Smooth muscle cell (in vitro differentiated cells): Measurements from ENCODE around the gene MYCBP2. TPM values are rescaled to one million over a fixed set of nuclear protein-coding genes. Genes with fewer than 3 reads are reported as not detected.

Source experiments
- DNase-seq: peaks from one replicate; lab custom pipeline; 2025; ENCODE audit not compliant: unreplicated experiment; lab: John Stamatoyannopoulos, UW
- H2AFZ ChIP-seq: fragments of 200-600 bp; sonication (generic); 2 replicates; pipeline ENCODE4 v1.6.0; 2016; ENCODE audit warnings: antibody characterized with exemption, low read depth, mild to moderate bottlenecking
- H3F3A ChIP-seq: fragments of 200-600 bp; sonication (generic); 2 replicates; pipeline ENCODE4 v1.6.0; 2017; ENCODE audit warnings: antibody characterized with exemption, low read depth
- H3K27ac ChIP-seq: fragments of 200-600 bp; sonication (generic); 2 replicates; pipeline ENCODE4 v1.5.1; 2016; ENCODE audit warnings: low read depth, mild to moderate bottlenecking
- H3K27me3 ChIP-seq: fragments of 200-600 bp; sonication (generic); 2 replicates; pipeline ENCODE4 v1.6.1; 2016; ENCODE audit warnings: low read depth, mild to moderate bottlenecking
- H3K36me3 ChIP-seq: fragments of 200-600 bp; sonication (generic); 2 replicates; pipeline ENCODE4 v1.5.1; 2016; ENCODE audit warnings: low read depth
- H3K4me1 ChIP-seq: fragments of 200-600 bp; sonication (generic); 2 replicates; pipeline ENCODE4 v1.5.1; 2016; ENCODE audit warnings: low read depth
- H3K4me2 ChIP-seq: fragments of 200-600 bp; sonication (generic); 2 replicates; pipeline ENCODE4 v1.6.0; 2016; ENCODE audit warnings: mild to moderate bottlenecking
- H3K4me3 ChIP-seq: fragments of 200-600 bp; sonication (generic); 2 replicates; pipeline ENCODE4 v1.5.1; 2016; ENCODE audit warnings: mild to moderate bottlenecking
- H3K79me2 ChIP-seq: fragments of 200-600 bp; sonication (generic); 2 replicates; pipeline ENCODE4 v1.6.0; 2016; ENCODE audit warnings: low read depth, mild to moderate bottlenecking
- H3K9ac ChIP-seq: fragments of 200-600 bp; sonication (generic); 2 replicates; pipeline ENCODE4 v1.6.0; 2016; ENCODE audit warnings: low read depth
- H3K9me3 ChIP-seq: fragments of 200-600 bp; sonication (generic); replicated peaks from 2 replicates; pipeline ENCODE4 v1.5.1; 2016; ENCODE audit warnings: low read depth
- H4K20me1 ChIP-seq: fragments of 200-600 bp; sonication (generic); 2 replicates; pipeline ENCODE4 v1.6.0; 2016; ENCODE audit warnings: low read depth
- WGBS: methylation state at CpG from one replicate; pipeline ENCODE4 v1.1.7; 2016; ENCODE audit warnings: low lambda C conversion rate; 5-methylcytosine and 5-hydroxymethylcytosine counted together
- polyA plus RNA-seq: library from polyadenylated mRNA; unstranded; fragments of >200 nt; fragmentation: Nextera tagmentation; extraction: Ambion mirVana; gene quantifications from 2 replicates; pipeline ENCODE4 v1.2.1, GENCODE V29; 2016
- total RNA-seq: library from RNA; depleted of rRNA; stranded (reverse); fragments of >200 nt; gene quantifications from 2 replicates; pipeline ENCODE4 v1.2.3, GENCODE V29; 2014
- TF ChIP-seq, protein P1 (sequence below): fragments of 200-600 bp; sonication (generic); IDR thresholded peaks from 2 replicates; pipeline ENCODE4 v1.5.1; 2017; ENCODE audit warnings: borderline replicate concordance, mild to moderate bottlenecking, antibody characterized with exemption; ENCODE audit not compliant: insufficient read depth, poor library complexity, severe bottlenecking

Gene MYCBP2
- total and polyA plus RNA-seq, 2 experiments from 2014 or later, result 20.1 to 61.0 TPM

GRCh38 chr13:77040076-77040475 is 286.8 kb downstream of the MYCBP2 start:
- DNase-seq, result no peak
- H3K36me3 ChIP-seq, result no peaks in the 10 kb centered on the region
- peaks cover 8% of the 10 kb centered on the region for H3F3A ChIP-seq
- WGBS, result 97% methylated on average over 7 of the region's 7 CpGs
- H3K4me2 ChIP-seq, result no peak overlapping the region
- H3K79me2 ChIP-seq, result no peaks in the 10 kb centered on the region
- H3K27me3 ChIP-seq, result no peaks in the 10 kb centered on the region
- H2AFZ ChIP-seq, result no peak overlapping the region
- no peaks in the 10 kb centered on the region for H4K20me1 ChIP-seq
- TF ChIP-seq, protein P1, sequence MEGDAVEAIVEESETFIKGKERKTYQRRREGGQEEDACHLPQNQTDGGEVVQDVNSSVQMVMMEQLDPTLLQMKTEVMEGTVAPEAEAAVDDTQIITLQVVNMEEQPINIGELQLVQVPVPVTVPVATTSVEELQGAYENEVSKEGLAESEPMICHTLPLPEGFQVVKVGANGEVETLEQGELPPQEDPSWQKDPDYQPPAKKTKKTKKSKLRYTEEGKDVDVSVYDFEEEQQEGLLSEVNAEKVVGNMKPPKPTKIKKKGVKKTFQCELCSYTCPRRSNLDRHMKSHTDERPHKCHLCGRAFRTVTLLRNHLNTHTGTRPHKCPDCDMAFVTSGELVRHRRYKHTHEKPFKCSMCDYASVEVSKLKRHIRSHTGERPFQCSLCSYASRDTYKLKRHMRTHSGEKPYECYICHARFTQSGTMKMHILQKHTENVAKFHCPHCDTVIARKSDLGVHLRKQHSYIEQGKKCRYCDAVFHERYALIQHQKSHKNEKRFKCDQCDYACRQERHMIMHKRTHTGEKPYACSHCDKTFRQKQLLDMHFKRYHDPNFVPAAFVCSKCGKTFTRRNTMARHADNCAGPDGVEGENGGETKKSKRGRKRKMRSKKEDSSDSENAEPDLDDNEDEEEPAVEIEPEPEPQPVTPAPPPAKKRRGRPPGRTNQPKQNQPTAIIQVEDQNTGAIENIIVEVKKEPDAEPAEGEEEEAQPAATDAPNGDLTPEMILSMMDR, result no peak
- no peak overlapping the region for H3K9ac ChIP-seq
- H3K4me3 ChIP-seq, result no peak overlapping the region
- H3K9me3 ChIP-seq, result no peaks in the 10 kb centered on the region
- no peak overlapping the region for H3K27ac ChIP-seq
- H3K4me1 ChIP-seq, result no peaks in the 10 kb centered on the region

- H3K4me1 ChIP-seq, result no peaks in the 10 kb centered on the region
- H3K4me2 ChIP-seq, result no peak overlapping the region
- H3K9me3 ChIP-seq, result no peaks in the 10 kb centered on the region
- 62% methylated on average over 5 of the region's 5 CpGs for WGBS
- H4K20me1 ChIP-seq, result no peaks in the 10 kb centered on the region
- no peak overlapping the region for H3K27ac ChIP-seq
- H3K36me3 ChIP-seq, result no peaks in the 10 kb centered on the region
- H2AFZ ChIP-seq, result no peak overlapping the region
- H3K4me3 ChIP-seq, result no peak overlapping the region
- no peak for DNase-seq
- TF ChIP-seq, protein P1, result no peak
- H3K9ac ChIP-seq, result no peak overlapping the region
- H3K79me2 ChIP-seq, result no peaks in the 10 kb centered on the region
- H3K27me3 ChIP-seq, result no peaks in the 10 kb centered on the region
- peaks cover 8% of the 10 kb centered on the region for H3F3A ChIP-seq
Observed at GRCh38 chr13:77038907-77039480, 287.9 kb downstream of the MYCBP2 start.

DNA sequence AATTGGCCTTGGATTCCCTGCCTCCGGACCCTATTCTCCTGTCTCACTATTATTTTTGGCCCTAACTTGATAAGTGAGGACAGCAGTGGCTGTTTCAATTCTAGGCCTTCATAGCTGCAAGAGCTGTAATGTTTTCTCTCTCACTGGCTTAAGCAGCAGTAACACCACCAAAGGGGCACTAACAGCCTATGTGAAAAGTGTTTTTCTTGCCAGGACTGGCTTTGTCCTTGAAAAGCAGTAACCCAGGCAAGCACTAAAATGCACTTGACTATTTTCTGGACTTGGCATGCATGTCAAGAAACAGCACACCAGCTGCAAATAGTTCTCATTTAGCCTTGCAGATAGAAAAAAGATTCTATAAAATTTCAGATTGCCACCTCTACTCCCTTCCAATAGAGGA is 290.6 kb downstream of the MYCBP2 start:
- Histone ChIP-seq H3K79me2 (no peaks in the 10 kb centered on the region), H4K20me1 (no peaks in the 10 kb centered on the region), H2AFZ (no peak overlapping the region), H3K9ac (no peak overlapping the region), H3K4me2 (no peak overlapping the region), H3K4me1 (no peaks in the 10 kb centered on the region), H3K9me3 (no peaks in the 10 kb centered on the region), H3K27me3 (no peaks in the 10 kb centered on the region), H3K4me3 (no peak overlapping the region), H3F3A (no peaks in the 10 kb centered on the region), H3K36me3 (no peaks in the 10 kb centered on the region), H3K27ac (no peak overlapping the region)
- TF ChIP-seq, protein P1, result no peak
- WGBS, result 100% methylated on average over 1 of the region's 1 CpG
- no peak for DNase-seq

DNA sequence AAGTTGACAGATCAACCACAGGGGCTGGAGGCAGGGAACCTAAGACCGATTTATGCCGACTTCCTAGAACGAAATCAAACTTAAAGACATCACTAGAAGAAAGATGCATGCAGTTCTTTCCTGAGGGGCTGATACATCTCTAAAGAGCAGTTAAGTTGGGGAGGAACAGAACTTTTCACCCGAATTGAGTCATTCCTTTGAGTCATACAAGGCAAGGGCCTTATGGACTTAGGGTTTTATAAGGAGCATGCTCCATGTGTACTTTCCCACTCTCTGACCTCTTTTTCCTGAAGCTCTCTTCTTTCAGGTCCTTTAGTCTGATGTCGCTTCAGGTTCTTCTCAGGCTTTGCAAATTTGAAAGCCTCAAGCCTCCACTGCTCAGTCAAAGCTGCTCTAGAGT is 292.0 kb downstream of the MYCBP2 start:
- no peak overlapping the region for H3K27ac ChIP-seq
- WGBS, result 88% methylated on average over 5 of the region's 5 CpGs

More for the DNA sequence above, 292.0 kb downstream of the MYCBP2 start:
- H2AFZ ChIP-seq, result no peak overlapping the region
- no peaks in the 10 kb centered on the region for H3K36me3 ChIP-seq
- no peaks in the 10 kb centered on the region for H3K27me3 ChIP-seq
- TF ChIP-seq, protein P1, result no peak
- DNase-seq, result no peak
- H3K79me2 ChIP-seq, result no peaks in the 10 kb centered on the region
- no peak overlapping the region for H3K9ac ChIP-seq
- H4K20me1 ChIP-seq, result no peaks in the 10 kb centered on the region
- no peaks in the 10 kb centered on the region for H3F3A ChIP-seq
- H3K4me3 ChIP-seq, result no peak overlapping the region
- H3K4me2 ChIP-seq, result no peak overlapping the region
- H3K4me1 ChIP-seq, result no peaks in the 10 kb centered on the region
- no peaks in the 10 kb centered on the region for H3K9me3 ChIP-seq
